ENCODE results near the gene PLCH2.

- TF ChIP-seq POLR2A (IDR thresholded peaks at IDR 0.05; ENCODE audit: low read depth, low read length) (no peak), CTCF (IDR thresholded peaks at IDR 0.05 in 2 of 3, conservative IDR thresholded peaks at IDR 0.05 in 1 of 3; ENCODE audit: control insufficient read depth in 2 of 3, extremely low read depth in 1 of 3, insufficient read depth in 1 of 3, low read depth in 3 of 3, low read length in 3 of 3) (no peak), E2F8 (IDR thresholded peaks at IDR 0.05; ENCODE audit: low read depth, partially characterized antibody) (no peak), E2F4 (IDR thresholded peaks at IDR 0.05; ENCODE audit: low read depth, low read length) (no peak), SIN3A (IDR thresholded peaks at IDR 0.05; ENCODE audit: low read depth, low read length) (no peak), NRF1 (conservative IDR thresholded peaks at IDR 0.05; ENCODE audit: low read depth, low read length) (no peak)
Observed at GRCh38 chr1:2518528-2518927, 42.4 kb downstream of the PLCH2 start.

Measured in GM12878 (cell line).